ENCODE results near the gene PXT1.
A peak's percentile ranks its signal among the peaks of the same experiment; 100 is the strongest.
"Not testable (repeated sequence)": the region's sequence is repeated elsewhere in the genome, so short reads cannot be mapped to it uniquely, and the experiment has no call there.

Gene PXT1

DNA sequence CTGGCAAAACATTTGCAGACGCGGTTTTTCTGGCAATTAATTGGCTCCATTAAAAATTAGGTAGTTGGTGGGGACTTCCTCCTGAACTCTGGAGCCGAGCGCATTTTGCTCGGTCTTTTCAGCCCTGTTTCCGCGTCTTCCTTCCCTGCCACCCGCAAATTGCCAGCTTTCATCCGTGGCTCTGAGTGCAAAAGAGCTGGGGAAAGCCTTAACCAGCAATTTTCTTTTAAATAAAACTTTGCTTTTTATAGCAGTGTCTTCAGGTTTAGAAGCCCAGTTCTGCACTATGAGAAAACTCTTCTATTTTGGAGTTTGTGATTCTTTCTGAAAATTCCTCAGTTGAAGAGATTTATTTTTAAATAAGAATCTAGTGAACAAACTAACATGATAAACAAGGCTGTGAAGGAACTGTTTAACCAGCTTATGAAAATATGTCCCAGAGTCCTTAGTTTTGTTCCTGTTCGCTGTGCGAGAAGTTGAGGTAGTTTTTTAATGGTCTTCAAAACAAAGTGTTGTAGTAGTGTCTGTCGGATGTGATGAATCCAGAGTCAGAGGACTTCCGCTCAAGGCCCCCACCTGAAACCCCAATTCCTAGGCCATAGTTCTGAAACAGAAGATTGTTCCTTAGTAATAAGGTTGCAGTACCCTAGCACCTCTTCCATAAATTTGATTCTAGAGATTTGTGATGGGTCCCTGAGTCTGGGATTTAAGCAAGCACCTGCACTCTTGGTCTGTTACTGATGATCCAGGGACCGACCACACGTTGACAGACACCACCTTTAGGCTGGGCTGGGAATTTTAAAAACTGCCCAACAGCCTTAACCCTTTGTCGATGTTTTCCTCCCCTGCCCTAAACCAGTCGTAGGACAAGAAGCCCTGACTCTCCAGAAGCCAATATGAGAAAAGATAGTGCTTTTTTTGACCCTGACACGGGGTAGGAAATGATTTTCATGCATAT, 1.1 kb upstream of the PXT1 start:
- no peak for DNase-seq (ENCODE audit: low spot score)

DNA sequence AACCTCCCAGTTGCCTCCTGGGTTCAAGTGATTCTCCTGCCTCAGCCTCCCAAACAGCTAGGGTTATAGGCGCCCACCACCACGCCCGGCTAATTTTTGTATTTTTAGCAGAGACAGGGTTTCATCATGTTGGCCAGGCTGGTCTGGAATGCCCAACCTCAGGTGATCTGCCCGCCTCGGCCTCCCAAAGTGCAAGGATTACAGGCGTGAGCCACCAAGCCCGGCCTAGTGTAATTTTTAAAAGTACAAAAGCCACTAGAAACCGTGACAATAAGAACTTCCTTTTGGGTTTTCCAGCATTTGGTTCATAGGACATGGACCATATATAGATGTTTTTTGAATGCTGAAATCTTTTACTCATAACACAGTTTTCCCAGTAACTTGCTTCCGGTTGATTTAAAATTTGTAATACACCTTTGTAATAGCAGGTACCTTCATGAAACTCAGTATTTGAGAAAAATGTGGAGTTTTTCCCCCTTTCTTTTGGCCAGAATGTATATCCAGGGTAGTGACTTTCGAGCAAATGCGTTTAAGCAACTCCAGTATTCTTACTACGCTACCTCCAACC, 467 bp downstream of the PXT1 start:
- DNase-seq (ENCODE audit: low spot score) = no peak

DNA sequence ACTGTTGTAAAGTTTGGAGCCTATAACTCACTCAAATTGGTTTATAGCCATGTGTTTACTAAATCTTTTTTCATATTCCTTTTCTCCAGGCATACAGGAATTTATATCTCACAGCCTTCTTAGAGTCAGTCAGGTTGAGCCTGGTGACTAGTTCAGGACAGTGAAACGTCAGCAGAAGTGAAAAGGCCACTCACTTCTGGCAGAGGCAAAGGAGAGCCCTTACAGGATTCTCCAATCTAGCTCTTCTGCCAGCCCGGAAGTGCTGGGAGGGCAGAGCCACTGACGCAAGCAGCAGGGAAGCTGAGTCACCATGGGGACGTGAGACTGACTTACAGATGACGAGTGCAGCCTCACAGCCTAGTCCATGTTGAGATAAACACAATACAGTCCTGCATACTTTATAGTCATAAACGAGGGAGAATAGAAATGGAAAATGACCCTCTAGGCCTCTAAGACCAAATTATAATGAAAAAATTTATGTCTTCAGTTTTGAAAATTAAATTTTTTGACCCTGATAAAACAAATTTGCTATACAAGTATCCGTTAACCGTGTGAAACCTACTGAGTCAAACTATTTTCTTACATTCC, 1.3 kb downstream of the PXT1 start:
- peak; percentile 78 for DNase-seq (ENCODE audit: low spot score)

DNA sequence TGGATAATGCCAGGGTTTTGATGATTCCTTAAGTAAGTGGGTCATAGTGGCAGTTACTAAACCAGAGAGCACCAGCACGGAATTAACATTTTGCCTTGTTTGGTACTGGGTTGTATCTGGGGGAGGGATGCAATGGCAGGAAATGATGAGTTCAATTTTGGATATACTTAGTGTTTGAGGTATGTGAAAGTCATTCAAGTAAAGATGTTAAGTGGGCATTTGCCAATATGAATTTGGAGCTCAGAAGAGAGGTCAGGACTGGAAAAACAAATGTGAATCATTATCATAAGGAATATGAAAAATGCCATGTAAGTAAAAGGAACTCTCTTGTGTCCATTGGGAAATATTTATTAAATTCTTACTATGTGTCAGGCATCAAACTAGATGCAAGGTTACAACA, 6.2 kb downstream of the PXT1 start:
- no peak for DNase-seq (ENCODE audit: low spot score)

DNA sequence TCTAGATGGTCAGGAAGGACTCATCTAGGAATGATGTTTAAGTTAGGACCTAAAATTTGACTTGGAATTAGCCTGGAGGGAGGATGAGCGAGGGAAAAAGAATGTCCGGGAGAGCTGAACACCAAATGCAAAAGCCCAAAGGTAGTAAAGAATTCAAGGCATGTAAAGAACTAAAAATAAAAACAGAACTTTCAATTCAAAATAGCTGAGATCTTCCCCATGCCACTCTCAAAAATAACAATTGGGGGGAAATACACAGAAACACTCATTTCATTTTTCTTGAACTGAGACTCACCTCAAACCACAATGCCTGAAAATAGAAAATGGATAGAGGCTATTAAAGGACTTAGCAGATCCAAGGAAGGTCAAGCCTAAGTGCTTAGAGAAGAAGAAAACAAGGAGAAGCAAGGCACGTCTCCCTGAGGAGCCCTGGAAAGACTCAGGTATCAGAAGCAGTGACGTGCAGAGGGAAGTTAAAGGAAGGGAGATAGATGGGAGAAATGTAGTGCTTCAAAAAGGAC, 10.4 kb downstream of the PXT1 start:
- no peak for DNase-seq (ENCODE audit: low spot score)

DNA sequence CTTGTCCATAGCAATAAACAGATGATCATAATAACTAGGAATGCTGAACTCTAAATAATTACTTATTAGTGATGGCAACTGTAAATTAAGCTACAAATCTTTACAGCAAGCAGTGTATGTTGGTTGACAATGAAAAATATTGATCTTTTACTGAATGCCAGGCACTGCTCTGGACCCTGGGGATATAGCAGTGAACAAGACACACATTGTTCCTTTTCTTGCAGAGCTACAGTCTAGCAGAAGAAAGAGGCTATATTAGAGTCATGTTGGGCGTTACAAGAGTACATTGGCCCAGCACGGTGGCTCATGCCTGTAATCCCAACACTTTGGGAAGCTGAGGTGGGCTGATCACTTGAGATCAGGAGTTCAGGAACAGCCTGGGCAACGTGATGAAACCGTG, 11.5 kb downstream of the PXT1 start:
- DNase-seq (ENCODE audit: low spot score) = no peak

DNA sequence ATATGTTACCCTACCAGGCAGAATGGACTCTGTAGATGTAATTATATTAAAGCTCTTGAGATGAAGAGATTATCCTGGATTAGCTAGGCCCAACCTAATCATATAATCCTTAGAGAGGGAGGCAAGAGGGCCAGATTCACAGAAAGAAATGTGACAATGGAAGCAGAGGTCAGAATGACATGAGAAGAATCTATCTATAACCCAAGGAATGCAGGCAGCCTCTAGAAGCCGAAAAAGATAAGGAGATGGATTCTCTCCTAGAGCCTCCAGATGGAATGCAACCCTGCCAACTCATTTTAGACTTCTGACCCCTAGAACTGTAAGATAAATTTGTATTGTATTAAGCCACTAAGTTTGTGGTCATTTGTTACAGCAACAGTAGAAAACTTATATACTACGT, 12.3 kb downstream of the PXT1 start:
- DNase-seq (ENCODE audit: low spot score) = no peak

DNA sequence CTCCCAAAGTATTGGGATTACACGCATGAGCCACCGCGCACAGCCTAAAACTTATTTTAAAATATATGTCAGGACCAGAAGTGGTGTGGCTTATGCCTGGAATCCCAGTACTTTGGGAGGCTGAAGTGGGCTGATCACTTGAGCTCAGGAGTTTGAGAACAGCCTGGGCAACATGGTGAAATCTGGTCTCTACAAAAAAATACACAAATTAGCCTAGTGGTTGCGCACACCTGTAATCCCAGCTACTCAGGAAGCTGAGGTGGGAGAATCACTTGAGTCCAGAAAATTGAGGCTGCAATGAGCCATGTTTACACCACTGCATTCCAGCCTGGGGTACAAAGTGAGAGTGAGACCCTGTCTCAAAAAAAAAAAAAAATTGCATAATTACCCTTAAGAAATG, 13.7 kb downstream of the PXT1 start:
- no peak for DNase-seq (ENCODE audit: low spot score)

DNA sequence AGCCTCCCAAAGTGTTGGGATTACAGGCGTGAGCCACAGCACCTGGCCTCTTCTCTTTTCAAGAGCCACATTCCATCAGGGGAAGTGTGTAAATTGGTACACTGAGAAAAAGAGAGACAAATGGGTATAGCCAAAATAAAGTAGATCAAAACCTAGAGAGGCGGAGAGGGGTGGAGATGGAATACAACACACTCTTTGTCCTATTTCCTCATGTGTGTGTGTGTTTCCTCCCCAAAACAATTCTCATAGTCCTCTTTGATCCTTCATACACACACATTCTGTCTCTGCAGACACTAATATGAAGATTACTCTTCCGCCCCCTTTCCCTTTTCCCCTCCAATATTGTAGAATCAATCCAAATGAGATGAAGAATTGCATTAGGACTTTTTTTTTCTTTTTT, 16.0 kb downstream of the PXT1 start:
- no peak for DNase-seq (ENCODE audit: low spot score)

DNA sequence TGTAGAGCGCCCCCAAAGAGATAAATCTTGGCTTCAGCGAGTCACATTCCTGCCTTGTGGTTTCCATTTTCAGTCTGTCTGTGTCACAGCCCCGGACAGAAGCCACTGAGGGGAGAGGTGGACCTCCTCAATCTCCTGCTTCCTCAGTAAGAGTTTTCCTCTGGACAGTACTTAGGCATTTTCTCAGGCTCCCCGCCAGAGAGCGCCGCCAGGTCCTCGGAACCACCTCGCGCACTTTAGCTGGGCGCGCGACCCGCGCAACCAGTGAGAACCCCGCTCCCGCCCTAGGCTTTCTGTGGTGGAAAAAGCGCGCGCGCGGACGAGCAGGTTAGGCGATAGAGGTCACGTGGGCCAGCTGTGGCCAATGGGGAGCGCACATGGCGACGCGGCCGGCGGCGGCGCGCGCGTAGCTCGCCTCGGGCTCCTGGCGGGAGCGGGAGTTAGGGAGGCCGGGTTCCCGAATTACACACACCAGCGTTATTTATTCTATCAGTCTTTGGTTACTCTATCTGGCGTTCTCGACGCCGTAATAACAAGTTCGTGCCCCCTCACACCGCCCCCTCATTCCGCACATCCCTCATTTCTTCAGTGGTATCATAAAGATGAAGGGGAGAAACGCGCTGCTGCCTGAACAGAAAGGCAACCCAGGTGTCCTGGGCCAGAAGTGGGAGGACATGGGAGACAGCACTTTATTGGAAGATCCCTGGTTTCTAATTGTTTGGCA, 19.4 kb downstream of the PXT1 start:
- DNase-seq (ENCODE audit: low spot score) = peak; percentile 99

DNA sequence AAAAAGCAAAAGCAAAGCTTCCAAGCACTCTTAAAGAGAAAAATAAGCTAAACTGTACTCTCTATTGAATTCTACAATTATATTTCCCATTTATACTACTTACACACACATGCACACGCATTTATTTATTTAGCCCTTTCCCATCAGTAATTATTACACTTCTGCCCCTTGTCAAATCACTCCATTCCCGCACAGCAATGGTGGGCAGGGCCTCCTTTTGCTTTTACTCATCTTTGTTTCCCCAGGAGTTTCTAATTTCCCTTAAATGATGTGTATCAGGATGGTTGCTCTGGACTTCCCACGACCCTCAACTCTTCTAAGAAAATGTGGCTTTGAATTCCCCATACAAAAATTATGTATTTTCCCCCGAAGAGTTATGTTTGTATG, 19.9 kb downstream of the PXT1 start:
- no peak for DNase-seq (ENCODE audit: low spot score)

DNA sequence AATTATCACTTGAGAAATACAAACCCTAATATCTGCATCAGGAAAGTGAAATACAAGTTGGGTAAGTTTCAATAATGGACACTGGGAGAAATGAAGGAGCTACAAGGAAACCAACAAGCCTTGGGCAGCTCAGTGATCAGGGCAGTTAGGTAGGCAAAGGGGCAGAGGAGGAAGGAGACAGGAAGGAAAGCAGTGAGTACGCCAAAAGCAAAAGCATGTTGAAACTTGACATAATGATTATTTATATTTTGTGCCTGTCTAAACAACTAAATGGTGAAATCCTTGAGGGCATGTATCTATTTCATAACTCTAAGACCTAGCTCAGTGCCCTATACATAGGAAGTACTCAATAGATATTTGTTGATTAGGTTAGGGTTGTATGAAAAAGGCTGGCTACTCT, 23.3 kb downstream of the PXT1 start:
- no peak for DNase-seq (ENCODE audit: low spot score)

DNA sequence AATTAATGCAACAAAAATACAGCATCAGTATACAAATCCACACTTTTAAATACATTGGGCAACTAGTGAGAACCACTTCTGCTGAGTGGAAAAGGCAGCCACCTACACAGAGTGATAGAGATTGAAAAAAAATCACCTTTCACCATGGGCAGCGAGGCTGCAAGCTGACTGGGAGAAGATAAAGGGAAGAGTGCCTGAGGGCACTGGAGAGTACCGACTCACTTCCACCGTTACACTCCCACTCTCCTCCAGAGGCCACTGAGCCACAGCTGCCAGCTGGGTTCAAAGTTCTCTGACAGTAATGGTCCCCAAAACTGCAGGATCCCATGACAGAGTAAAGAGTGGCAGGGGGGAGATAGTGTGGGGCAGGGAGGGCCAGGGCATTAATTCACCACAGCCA, 24.1 kb downstream of the PXT1 start:
- DNase-seq (ENCODE audit: low spot score) = no peak

DNA sequence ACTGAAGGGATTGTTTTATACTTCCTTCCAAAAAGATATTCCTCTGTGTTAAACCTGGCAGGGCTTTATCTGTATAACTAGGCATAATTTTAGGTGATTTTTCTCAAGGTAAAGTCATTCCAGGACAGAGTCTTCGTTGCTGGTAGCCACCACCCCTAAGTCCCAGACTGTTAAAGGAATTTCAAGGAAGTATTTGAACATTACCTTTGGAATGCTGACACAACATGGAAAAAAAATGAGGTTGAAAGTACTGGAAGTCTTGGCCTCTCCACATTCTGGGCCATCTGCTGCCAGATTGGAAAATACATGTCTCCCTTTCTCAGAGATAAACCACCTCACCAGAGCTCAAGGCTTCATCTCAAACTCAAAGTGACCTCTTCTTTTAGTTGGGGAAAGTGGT, 28.2 kb downstream of the PXT1 start:
- DNase-seq (ENCODE audit: low spot score) = no peak

DNA sequence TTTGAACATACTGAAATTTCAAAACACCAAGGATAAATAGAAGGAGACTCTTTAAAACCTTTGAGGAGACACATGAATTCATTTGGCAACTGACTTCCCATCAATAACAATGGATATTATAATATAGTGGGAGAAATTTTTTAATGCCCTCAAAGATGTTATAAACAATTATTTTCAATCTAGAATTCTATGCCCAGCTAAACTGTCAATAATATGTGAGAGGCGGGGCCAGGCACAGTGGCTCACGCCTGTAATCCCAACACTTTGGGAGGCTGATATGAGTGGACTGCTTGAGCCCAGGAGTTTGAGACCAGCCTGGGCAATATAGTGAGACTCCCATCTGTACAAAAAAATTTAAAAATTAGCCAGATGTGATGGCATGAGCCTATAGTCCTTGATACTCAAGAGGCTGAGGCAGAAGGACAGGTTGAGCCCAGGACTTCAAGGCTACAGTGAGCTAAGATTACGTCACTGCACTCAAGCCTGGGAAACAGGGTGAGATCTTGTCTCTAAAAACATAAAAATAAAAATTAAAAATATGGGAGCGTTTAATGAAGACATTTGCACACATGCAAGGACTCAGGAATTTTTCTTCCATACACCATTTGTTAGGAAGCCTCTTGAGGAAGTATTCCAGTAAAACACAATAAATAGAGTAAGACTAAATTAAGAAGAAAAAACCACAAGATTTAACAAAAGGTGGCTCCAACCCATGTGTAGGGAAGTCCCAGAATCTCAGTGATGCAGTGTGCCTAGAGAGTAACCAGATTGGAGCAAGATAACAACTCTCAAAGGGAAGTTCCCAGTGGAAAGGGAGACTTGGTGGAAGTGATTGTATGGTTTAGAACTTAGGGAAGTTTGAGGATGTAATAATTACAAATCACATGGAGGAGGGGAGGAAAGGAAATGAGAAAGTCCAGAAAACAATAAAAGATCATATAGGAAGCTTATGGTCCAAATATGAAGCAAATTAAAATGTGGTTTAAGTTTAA, 28.9 kb downstream of the PXT1 start:
- no peak for DNase-seq (ENCODE audit: low spot score)

DNA sequence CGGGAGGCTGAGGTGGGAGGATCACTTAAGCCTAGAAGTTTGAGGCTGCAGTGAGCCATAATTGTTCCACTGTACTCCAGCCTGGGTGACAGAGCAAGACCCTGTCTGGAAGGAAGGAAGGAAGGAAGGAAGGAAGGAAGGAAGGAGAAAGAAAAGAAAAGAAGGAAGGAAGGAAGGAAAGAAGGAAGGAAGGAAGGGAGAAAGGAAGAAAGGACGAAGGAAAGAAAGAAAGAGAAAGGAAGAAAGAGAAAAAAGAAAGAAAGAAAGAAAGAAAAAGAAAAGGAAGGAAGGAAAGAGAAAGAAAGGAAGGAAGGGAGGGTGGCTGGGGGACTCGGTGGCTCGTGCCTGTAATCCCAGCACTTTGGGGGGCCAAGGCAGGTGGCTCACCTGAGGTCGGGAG, 32.9 kb downstream of the PXT1 start:
- DNase-seq (ENCODE audit: low spot score) = not testable (repeated sequence)

DNA sequence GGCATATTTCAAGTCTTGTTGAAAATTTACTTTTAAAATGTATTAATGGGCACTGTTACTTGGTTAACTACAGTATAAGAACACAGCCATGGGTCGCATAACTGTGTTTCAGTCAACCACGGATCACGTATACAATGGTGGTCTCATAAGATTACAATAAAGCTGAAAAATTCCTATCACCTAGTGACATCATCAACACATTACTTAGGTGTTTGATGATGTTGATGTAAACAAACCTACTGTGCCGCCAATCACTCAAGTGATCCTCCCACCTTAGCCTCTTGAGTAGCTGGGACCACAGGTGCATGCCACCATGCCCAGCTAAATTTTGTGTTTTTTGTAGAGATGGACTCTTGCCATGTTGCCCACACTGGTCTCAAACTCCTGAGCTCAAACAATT, 38.5 kb downstream of the PXT1 start:
- no peak for DNase-seq (ENCODE audit: low spot score)

DNA sequence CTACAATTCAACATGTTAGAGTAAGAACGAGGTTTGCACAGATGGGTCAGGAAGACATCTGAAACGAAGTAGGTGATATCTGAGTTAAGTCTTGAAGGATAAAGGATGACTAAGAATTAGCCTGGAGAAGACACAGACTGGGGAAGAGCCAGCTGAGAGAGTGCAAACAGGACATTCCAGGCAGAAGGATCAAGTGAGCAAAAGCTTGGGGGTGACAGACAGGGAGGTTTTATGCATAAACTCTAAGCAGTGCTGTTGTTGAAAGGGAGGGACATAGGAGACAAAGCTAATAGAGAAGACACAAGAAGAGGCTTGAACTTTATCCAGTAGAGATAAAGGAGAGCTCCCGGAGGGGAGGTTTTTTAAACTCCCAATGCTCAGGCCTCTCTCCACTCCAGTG, 40.2 kb downstream of the PXT1 start:
- DNase-seq (ENCODE audit: low spot score) = no peak

DNA sequence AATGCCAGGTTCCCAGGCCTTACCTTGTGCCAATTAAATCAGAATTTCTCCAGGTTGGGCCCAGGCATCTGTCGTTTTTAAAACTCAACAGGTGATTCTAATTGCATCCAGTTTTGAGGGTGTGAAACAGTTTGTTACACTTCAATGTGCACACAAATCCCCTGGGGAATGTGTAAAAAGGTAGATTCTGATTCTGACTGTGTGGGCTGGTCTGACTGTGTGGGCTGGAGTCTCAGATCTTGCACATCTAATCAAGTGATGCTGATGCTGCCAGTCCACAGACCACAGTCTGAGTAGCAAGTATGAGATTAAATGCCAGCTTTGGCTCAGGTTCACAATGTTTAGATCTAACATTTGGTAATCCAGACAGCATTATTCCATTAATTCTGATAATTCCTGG, 42.7 kb downstream of the PXT1 start:
- no peak for DNase-seq (ENCODE audit: low spot score)

DNA sequence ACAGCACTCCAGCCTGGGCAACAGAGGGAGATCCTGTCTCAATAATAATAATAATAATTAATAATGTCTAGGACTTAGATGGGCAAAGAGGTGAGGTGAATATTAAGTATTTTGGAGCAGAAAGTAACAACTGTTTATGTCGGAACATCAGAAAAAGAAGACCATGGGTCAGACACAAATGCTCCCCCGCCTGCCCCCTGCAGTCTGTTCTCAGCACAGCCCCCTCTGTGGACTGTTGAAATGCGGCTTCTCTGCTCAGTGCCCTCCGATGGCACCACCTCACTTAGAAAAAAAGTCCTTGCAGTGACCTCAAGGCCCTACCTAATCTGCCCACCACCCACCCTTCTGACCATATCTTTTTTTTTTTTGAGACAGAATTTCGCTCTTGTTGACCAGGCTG, 50.0 kb downstream of the PXT1 start:
- no peak for DNase-seq (ENCODE audit: low spot score)

DNA sequence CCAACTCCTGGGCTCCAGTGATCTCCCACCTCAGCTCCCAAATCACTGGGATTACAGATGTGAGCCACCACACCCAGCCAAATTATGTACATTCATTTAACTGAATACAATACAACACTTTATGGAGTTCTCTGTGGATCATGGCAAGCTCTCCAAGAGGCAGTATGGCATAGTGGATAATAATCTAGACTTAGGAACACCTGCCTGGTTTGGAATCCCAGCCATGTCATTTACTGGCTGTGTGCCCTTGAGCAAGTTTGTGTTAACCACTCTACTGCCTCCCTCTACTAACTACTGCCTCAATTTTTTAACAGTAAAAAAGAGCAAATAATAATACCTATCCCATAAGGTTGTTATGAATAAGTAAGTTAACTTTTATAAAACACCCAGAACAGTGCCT, 53.3 kb downstream of the PXT1 start:
- no peak for DNase-seq (ENCODE audit: low spot score)

Data from ecto neural progenitor cell (in vitro differentiated cells).